ENCODE results near the gene ERH. TPM values are rescaled to one million over a fixed set of nuclear protein-coding genes. Genes with fewer than 3 reads are reported as not detected.
A peak's percentile ranks its signal among the peaks of the same experiment; 100 is the strongest.

Gene ERH
- total RNA-seq, 1 donor from 2014 or later = 222 TPM

DNA sequence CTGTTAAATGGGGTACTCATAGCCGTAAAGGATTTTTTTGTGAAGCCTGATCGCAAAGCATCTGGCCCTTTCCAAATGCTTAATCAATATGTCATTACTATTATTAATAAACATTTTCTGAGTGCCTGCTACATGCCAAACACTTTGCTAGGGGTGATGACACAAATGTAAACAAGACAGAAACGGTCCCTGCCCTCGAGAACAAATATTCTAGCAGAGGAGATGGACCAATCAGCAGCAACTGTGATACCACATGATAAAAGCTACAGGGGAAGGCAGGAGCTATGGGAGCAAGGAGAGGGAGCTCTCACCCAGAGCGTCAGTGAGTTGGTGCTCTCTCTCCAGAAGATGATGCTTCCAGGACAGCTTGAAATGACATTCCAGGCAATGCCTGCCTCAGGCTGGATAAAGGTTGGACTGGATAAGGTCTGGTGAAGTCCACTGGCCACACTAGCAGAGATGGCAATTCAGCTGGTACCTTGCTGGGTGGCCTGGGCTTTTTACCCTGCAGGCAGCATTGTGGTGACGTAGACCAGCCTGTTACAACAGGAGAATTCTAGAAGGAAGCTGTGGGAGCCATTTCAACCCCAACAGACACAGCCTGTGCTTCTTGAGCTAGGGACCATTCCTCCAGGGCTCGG, 41.1 kb downstream of the ERH start:
- DNase-seq (ENCODE audit: low read depth in 2 of 2) = no peak

DNA sequence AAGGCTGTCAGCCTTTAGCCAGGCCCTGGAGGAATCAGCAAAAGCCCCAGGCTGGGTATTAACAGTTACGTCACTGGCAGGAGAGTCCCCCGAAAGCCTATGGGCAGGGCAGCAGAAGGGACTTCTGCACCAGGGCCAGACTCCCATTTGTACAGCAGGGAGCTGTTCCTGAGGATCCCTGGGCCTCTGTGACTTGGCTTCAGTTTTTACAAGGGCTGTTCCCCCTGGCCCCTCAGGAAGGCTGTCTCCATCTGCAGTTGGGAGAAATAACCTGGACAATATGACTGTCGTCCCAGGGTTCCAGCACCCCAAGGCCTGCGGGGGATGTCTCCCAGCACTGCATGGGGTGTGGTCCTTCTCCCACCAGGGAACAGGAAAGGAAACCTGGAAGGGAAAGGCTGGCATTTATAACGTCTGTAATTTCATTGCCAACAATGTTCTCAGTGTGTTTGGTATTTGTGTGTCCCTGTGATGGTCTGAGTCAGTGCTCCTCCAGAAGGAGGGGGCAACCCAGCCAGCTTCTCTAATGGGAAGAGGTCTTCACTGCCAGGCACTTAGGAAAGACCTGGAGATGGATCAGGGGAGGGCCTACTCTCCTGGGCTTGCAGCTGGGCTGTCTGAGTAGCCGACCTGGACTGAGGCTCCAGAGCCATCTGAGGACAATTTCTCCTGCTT, 42.4 kb downstream of the ERH start:
- peak in 1 of 2 donors; percentile 36 for DNase-seq (ENCODE audit: low read depth in 2 of 2)

DNA sequence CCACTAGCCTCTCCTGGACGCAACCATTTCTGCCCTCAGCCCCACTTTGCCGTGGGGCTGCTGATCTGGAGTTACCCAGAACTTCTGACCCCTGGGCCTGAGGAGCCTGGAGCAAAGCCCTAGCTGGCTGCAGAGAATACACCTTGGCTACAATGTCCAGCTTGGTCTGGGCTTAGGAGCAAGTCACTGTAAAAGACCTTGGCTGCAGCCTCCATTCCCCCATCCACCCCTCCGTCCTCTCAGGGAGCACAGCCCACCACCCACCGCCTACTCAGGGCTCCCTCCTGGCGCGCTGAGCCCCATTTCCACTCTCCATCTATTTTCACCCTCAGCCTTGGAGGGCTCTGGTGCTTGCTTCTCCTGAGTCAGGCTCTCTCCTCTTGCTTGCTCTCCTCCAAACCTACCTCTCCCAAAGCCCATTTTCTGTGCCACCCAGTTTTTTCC, 42.9 kb downstream of the ERH start:
- no peak for DNase-seq (ENCODE audit: low read depth in 2 of 2)

DNA sequence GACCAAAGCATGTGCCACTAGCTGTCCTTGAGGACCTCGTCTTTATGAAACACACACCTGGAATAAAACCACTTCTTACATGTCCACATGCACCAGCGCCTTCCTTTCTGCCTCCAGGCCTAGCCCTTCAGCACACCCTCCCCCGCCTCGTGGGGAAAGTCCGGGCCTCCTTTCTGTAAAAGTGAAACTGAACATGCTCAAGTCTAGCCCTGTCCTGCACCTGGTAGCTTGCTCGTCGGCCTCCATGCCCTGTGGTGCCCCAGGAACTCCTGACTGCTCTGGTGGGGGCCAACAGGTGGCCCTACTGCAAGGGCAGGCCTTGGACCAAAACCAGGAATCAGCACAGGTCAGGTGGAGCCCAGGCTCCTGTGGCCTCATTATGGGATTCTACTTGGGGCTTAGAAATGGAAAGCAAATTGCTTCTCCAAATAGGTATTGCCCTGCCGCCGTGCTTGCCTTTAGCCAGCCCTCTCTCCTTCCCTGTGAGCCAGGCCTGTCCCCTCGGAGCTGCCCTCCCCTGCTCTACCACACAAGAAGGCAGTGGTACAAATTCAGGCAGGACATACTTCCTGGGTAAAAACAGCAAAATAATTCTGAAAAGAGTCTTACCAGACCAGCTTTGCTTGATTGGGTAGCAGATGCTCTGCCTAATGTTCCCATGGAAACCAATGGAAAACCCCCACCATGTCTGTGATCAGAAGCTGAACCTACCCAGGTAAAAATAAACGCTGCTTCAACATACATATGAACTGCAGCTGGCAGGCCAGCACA, 43.5 kb downstream of the ERH start:
- DNase-seq (ENCODE audit: low read depth in 2 of 2) = peak; percentile 3 to 28

DNA sequence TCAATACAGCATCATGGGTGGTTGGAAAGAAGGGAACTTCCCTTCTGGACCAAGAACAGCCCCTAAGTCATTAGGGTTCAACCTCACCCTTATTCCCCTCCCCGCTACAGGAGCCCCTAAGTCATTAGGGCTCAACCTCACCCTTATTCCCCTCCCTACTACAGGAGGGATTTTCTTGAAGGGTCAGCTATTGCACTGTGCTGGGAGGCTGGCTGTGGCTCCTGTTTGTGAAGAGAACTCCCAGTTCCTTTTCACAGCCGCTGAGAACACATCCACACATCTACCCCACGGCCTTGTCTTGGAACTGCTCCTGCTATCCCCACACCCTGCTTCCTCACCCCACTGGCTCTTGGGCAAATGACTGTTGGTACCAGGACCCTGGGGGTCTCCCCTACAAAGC, 44.9 kb downstream of the ERH start:
- DNase-seq (ENCODE audit: low read depth in 2 of 2) = no peak

DNA sequence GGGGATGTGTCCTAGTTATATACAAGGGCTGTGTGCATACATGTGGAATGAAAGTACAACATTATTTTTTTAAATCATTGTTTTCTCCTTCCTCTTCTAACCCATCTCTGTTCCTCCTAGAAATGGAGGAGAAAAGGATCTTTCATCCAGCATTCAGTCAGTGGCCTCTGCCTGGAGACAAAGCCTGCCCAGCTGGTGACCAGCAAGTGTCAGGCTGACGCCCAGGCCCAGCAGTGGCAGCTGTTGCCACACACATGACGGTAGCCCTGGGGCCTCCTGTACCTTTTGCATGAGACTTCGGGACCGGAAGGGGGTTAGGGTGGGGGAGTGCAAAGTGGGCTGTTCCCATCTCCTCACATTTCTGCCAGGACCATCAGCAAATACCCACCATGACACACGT, 46.2 kb downstream of the ERH start:
- DNase-seq (ENCODE audit: low read depth in 2 of 2) = no peak

DNA sequence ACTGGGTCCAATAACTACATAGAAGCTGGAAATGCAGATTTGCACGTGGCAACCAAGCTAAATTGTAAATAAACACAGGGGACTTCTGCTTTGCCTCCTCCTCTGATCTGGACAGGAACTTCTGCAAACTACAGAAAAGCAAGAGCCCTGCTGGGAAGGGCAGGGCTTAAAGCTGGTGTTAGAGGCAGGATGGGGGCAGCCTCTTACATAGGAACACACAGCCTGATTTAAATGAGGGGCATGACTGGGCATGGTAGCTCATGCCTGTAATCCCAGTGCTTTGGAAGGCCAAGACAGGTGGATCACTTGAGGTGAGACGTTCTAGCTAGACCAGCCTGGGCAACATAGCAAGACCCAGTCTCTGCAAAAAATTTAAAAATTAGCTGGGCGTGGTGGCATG, 46.7 kb downstream of the ERH start:
- DNase-seq (ENCODE audit: low read depth in 2 of 2) = no peak

DNA sequence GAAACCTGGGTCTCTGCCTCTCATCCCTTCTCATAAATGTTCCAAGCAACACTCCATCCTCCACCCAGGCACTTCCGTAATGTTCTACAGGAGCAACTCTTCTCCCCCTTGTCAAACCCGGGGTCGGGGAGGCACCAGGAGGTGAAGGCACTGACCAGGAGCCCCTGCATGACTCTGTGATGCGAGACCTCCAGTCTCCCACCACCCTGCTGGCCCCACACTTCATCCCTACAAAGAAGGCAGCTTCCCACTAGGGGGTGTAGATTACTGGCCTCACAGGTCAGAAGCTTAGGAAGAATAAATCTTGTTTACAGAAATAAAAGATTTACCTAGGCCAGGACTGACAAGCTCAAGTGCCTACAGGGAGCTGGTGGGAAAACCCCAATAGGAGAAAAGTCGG, 47.2 kb downstream of the ERH start:
- DNase-seq (ENCODE audit: low read depth in 2 of 2) = no peak

DNA sequence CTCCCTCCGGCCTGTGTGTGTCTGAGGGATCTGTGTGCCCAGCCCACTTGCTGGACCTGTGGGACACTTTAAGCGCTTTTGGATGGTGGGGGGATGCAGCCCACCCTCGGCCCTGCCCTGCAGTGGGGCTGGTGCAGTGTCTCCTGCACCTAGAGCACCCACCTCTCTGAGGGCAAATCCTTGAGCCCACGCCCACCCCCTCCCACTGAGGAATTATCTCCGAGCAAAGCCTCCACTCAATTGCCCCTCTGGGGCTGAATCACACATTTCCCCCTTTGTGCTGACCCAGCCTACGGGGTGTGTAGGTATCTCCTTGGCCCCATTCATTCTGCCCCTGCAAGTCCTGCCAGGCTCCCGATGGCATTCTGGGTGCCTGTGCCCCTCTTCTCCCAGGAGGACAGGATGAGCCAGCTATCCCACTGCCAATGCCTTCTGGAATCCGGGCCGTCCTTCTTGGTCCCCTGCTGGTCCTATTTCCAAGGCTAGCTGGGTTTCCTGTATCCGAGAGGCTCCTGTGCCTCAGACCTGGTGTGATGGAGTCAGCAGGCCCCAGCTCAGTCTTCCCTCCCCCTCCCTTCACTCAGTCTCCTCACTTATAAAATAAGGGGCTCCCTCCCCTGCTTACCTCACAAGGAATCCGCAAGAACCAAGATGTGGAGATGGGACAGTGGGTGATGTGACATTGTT, 48.9 kb downstream of the ERH start:
- DNase-seq (ENCODE audit: low read depth in 2 of 2) = no peak

DNA sequence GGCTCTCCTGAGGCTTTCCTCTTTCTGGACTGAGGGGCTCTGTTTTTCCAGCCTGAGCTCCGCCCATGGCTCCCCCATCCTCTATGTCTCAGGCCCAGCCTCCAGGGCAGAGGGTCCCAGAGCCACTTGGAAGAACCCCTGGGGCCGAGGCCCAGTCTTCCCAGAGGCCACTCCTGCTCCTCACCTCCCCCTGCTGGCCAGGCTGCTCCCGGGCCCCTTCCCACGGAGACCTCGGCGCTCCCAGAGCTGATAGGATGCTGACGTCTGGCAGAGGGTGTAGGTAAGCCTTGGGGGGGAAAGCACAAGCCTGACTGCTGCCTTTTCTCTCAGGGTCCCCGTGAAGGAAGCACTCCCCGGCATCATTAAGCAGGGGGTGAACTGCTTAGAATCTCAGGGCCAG, 51.4 kb downstream of the ERH start:
- peak; percentile 34 to 48 for DNase-seq (ENCODE audit: low read depth in 2 of 2)

DNA sequence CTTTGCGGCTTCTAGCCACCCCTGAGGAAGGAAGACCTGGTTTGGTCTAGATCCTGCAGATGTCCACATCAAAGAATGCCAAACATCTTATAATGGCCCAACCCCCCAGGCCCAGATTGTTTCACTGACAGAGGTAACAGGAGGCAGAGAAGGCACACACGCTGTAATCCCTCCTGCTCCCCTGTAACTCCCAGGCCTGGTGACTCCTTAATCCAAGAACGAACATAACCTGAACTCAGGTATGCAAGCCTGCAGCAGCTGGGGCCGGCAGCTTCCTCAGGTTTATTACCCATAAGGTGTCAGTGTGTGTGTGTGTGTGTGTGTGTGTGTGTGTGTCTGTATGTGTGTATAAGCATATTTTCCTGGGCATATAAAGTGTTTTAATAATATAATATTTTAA, 52.7 kb downstream of the ERH start:
- no peak for DNase-seq (ENCODE audit: low read depth in 2 of 2)

DNA sequence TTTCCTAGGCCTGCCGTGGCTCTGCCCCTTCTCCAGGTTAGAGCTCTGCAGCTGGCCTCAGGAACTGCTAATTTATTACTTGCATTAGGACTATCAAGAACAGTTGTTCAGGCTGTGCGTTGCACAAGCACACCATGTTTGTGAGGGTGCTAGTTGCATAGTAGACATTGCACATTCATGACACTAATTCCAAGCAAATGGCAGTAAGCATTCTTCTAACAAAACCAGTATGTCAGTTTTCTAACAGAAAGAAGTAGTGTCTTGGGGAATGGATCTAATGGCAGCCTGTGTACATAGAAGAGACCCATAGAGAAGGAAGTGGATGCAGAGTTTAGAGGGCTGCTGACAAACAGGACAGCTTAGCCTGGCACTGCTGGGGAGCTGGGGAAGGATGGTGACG, 53.9 kb downstream of the ERH start:
- DNase-seq (ENCODE audit: low read depth in 2 of 2) = no peak

DNA sequence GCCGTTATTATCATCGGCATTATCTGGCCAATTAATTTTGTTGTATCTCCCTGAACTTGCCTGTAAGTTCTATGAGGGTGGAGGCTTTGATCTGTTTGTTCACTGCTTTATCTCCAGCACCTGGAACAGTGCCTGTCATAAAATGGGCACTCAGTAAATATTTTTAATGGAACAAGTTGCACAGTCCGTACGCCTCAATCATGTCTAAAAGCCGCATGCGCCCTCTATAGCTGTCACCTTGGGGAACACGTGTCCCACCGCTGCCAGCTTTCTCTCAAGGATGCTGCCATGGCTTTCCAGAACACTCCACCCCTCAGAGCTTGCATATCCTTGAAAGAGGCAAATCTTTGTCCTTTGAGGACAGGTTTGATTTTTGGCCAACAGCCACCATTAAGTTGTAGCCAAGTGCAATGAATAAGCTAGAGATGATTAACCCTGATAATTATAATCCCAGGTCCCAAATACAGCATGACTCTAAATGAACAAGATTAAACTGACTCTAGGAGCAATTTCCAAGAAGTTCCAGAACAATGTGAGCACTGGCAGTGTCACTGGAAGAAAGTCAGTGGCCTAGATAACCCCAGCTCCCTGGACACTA, 55.1 kb downstream of the ERH start:
- no peak for DNase-seq (ENCODE audit: low read depth in 2 of 2)

DNA sequence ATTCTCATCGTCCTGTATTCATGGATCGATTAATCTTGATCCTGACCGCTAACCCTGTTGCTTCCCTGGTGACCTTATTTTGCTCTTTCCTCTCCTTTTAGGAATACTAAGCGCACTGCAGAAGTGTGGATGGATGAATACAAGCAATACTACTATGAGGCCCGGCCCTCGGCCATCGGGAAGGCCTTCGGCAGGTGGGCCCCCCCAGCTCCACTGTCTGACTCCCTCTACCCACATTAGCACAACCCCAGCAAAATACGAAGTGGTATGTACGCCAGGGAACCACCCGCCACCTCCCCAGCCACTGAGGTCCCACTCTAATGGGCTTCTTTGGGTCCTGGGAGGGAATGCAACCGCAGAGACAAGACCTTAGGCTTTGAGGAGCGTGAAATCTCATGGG, 58.7 kb downstream of the ERH start:
- DNase-seq (ENCODE audit: low read depth in 2 of 2) = no peak

DNA sequence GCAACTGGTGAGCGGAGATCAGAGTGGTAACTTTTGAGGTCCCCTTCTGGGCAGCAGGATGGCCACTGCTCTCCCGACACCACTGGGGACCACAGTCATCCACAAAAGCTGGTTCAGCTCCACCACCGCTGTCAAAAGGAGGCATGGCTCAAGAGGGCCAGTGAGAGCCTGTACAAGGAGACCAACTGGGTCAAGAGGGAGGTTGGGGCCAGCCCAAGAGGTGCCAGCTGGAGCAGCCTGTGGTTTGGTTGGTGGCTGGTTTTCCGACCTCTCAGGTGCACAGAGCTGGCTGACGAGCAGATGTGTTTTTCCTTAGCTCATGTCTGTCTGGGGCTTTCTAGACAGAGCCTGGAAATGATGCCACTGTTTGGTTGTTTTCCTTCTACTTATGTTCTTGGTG, 60.1 kb downstream of the ERH start:
- DNase-seq (ENCODE audit: low read depth in 2 of 2) = no peak

DNA sequence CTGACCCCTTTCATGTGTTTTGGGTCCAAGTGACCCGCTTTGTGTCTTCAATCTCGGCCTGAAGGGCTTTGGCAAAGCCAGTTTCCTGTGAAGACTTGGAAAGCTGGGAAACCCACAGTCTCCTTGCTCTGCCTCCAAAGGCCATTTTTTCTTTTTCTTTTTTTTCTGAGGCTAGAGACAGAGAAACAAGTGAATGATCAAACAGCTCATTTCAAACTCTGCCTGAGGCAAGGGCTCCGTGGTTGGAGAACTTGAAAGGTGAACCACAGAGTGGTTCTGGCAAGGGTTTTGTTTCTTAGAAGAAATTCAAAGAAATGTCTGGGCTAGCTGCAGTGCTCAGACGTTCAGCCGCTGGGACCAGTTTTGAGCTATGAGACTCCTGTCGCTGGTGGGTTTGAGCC, 62.7 kb downstream of the ERH start:
- DNase-seq (ENCODE audit: low read depth in 2 of 2) = no peak

DNA sequence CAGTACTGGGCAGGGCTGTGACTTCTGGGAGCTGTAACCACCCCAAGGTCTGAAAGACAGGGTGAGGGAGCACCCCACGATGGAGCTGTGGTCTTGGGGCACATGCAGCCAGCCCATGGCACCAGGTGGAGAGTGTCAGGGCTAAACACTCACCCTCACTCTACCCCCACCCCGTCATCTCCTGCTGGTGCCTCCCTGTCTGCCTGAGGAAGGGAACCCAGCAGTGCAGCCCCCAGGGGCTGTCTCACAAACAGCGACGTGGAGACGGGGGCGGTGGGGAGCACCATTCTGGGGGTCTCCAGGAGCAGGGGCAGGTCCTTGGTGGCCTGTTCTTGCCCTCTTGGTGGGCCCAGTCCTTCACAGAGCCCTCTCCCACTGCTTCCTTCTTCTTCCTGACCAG, 63.5 kb downstream of the ERH start:
- no peak for DNase-seq (ENCODE audit: low read depth in 2 of 2)

DNA sequence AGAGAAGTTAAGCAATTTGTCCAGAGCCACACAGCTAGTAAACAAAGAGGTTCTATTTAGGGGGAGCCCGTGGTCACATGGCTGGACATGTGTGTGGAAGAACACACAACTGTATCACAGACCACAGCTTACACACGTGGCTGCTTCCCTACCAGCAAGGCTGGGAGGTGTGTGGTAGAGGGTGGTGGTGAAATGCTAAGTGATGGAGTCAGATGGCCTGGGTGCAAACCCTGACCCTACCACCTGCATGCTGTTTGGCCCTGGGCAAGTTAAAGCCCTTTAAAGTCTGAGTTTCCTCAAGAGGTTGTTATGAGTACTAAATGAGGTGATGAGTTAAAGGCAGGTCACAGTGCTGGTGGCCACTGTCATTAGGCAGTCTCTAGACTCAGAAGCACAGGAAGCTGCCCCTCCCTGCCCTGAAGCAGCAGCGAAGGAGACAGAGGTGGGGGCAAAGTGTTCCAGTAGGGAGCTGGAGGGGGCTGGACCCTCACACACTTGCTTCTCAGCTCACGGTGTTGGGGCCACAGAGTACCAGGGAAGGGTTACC, 64.2 kb downstream of the ERH start:
- no peak for DNase-seq (ENCODE audit: low read depth in 2 of 2)

DNA sequence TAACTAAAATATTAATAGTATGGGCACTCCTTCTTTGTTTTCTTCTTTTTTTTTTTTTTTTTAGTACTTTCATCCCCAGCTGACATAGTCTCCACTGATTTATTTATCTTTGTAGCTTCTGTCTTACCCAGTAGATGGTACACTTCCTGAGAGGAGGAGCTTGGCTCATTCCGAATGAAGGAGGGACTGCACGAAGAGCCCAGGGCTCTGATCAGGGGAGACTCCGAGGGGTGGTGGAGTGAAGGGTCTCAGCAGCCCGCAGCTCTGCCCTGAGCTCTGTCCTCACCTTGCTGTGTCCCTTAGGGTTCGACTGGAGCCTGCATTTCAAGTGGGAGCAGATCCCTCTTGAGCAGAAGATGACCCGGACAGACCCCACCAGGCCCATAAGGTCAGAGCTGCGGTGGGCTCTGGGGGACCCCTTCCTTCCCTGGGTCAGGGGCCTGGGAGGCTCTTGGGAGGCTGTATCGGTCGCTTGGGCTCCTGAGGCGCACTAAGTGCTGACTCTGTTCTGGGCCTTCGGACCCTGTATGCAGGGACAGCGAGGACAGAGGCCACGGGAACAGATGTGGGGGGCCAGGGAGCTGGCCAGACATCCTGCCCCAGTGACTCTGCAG, 65.2 kb downstream of the ERH start:
- DNase-seq (ENCODE audit: low read depth in 2 of 2) = no peak

DNA sequence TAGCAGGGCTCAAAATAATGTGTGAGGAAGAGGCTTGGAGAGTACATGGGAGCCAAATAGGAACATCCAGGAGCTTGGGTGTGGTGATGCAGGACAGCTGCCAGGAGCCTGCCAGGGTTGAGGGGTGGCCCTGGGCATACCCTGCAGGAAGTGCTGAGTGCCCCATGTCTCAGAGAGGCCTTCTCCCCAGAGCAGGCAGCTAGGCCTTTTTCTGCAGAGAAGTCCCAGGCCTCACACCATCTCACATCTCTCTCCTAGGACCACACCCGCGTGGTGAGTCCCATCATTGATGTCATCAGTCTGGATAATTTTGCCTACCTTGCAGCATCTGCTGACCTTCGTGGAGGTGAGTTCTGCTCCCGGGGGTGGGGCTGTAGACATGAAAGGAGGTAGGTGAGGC, 66.9 kb downstream of the ERH start:
- DNase-seq (ENCODE audit: low read depth in 2 of 2) = no peak
